DOHH2 (cell line): ENCODE measurements around the gene PDE7B.

ENCODE experiments used
- H3F3A ChIP-seq: fragments of 200-600 bp; sonication (generic), shearing (Covaris generic); 2 replicates; pipeline ENCODE4 v1.6.0; 2016; ENCODE audit warnings: antibody characterized with exemption, mild to moderate bottlenecking; ENCODE audit not compliant: control insufficient read depth, insufficient read depth
- H3K27ac ChIP-seq: fragments of 200-600 bp; sonication (generic); 2 replicates; pipeline ENCODE4 v1.5.1; 2014; ENCODE audit warnings: low read depth, mild to moderate bottlenecking, low read length, moderate library complexity
- H3K27me3 ChIP-seq: fragments of 200-600 bp; sonication (generic); 2 replicates; pipeline ENCODE4 v1.6.1; 2014; ENCODE audit warnings: mild to moderate bottlenecking, low read length, mixed read lengths; ENCODE audit not compliant: control insufficient read depth
- H3K36me3 ChIP-seq: fragments of 200-600 bp; sonication (generic); 2 replicates; pipeline ENCODE4 v1.6.1; 2014; ENCODE audit warnings: mild to moderate bottlenecking, low read length, moderate library complexity, mixed read lengths; ENCODE audit not compliant: control insufficient read depth
- H3K4me1 ChIP-seq: fragments of 200-600 bp; sonication (generic); 2 replicates; pipeline ENCODE4 v1.6.1; 2014; ENCODE audit warnings: mild to moderate bottlenecking, low read length, mixed read lengths; ENCODE audit not compliant: control insufficient read depth
- H3K4me2 ChIP-seq: fragments of 200-600 bp; sonication (generic); 2 replicates; pipeline ENCODE4 v1.6.0; 2014; ENCODE audit warnings: mild to moderate bottlenecking, low read length, moderate library complexity
- H3K4me3 ChIP-seq: fragments of 200-600 bp; sonication (generic); 2 replicates; pipeline ENCODE4 v1.5.1; 2014; ENCODE audit warnings: mild to moderate bottlenecking, low read length, mixed read lengths
- H3K79me2 ChIP-seq: fragments of 200-600 bp; sonication (generic); 2 replicates; pipeline ENCODE4 v1.6.1; 2014; ENCODE audit warnings: mild to moderate bottlenecking, low read length, mixed read lengths; ENCODE audit not compliant: control insufficient read depth
- H3K9me2 ChIP-seq: fragments of 200-600 bp; sonication (generic); replicated peaks from 2 replicates; pipeline ENCODE4 v1.6.1; 2014; ENCODE audit warnings: mild to moderate bottlenecking, low read length, mixed read lengths; ENCODE audit not compliant: control insufficient read depth
- H3K9me3 ChIP-seq: fragments of 200-600 bp; sonication (generic); 2 replicates; pipeline ENCODE4 v1.6.1; 2014; ENCODE audit warnings: antibody characterized with exemption, low read length, mixed read lengths; ENCODE audit not compliant: control insufficient read depth, insufficient read depth
- H4K20me1 ChIP-seq: fragments of 200-600 bp; sonication (generic); 2 replicates; pipeline ENCODE4 v1.6.0; 2014; ENCODE audit warnings: low read depth, mild to moderate bottlenecking, antibody characterized with exemption, low read length, moderate library complexity; ENCODE audit not compliant: control insufficient read depth, insufficient read depth
- CTCF ChIP-seq: fragments of 200-600 bp; sonication (generic); IDR thresholded peaks from one replicate; pipeline ENCODE4 v1.5.1; 2014; ENCODE audit warnings: antibody characterized with exemption, mild to moderate bottlenecking, low read depth, low read length; ENCODE audit not compliant: poor library complexity, severe bottlenecking
- EZH2phosphoT487 ChIP-seq: fragments of 200-600 bp; sonication (generic); IDR thresholded peaks from 2 replicates; pipeline ENCODE4 v1.6.1; 2017; ENCODE audit warnings: borderline replicate concordance, mild to moderate bottlenecking, antibody characterized with exemption, low read length, moderate library complexity, mixed read lengths

PDE7B gene

GRCh38 chr6:136061701-136062100, 210.2 kb downstream of the PDE7B start:
- TF ChIP-seq EZH2phosphoT487 (no peak), CTCF (no peak)
- no peaks in the 10 kb centered on the region for H3K9me2 ChIP-seq
- H3K9me3 ChIP-seq = no peaks in the 10 kb centered on the region
- H3K36me3 ChIP-seq = no peaks in the 10 kb centered on the region
- H3K4me3 ChIP-seq = no peak overlapping the region
- H3K27ac ChIP-seq = no peak overlapping the region
- H4K20me1 ChIP-seq = no peaks in the 10 kb centered on the region
- H3F3A ChIP-seq = no peaks in the 10 kb centered on the region
- no peaks in the 10 kb centered on the region for H3K79me2 ChIP-seq
- no peak overlapping the region for H3K4me2 ChIP-seq
- no peaks in the 10 kb centered on the region for H3K4me1 ChIP-seq
- no peaks in the 10 kb centered on the region; the same call in 1 of the 2 replicates for H3K27me3 ChIP-seq

- no peaks in the 10 kb centered on the region for H3K79me2 ChIP-seq
- H3K4me3 ChIP-seq = no peak overlapping the region
- H3F3A ChIP-seq = no peaks in the 10 kb centered on the region
- no peak for TF ChIP-seq CTCF
- TF ChIP-seq EZH2phosphoT487 = no peak
- no peaks in the 10 kb centered on the region for H3K9me2 ChIP-seq
- H4K20me1 ChIP-seq = no peaks in the 10 kb centered on the region
- H3K27me3 ChIP-seq = no peaks in the 10 kb centered on the region; the same call in 1 of the 2 replicates
- H3K27ac ChIP-seq = no peak overlapping the region
- H3K4me2 ChIP-seq = no peak overlapping the region
- no peaks in the 10 kb centered on the region for H3K9me3 ChIP-seq
- H3K36me3 ChIP-seq = no peaks in the 10 kb centered on the region
- H3K4me1 ChIP-seq = no peaks in the 10 kb centered on the region
These were observed 211.6 kb downstream of the PDE7B start for GRCh38 chr6:136063096-136063495.

- TF ChIP-seq CTCF (no peak), EZH2phosphoT487 (no peak)
- Histone ChIP-seq H3K27ac (no peak overlapping the region), H3K4me2 (no peak overlapping the region)
These were observed 214.5 kb downstream of the PDE7B start for GRCh38 chr6:136066005-136066404.

More at GRCh38 chr6:136066005-136066404, 214.5 kb downstream of the PDE7B start:
- Histone ChIP-seq H3K9me3 (no peaks in the 10 kb centered on the region), H3K27me3 (no peaks in the 10 kb centered on the region), H3K36me3 (no peaks in the 10 kb centered on the region), H4K20me1 (no peaks in the 10 kb centered on the region), H3K79me2 (no peaks in the 10 kb centered on the region), H3K9me2 (no peaks in the 10 kb centered on the region), H3K4me1 (no peaks in the 10 kb centered on the region), H3K4me3 (no peak overlapping the region), H3F3A (no peaks in the 10 kb centered on the region)
